GM13977 (cell line): ENCODE measurements around the gene COLQ.

ENCODE experiments used
- DNase-seq: peaks from one replicate; pipeline ENCODE4 v3.0.0; 2012; ENCODE audit warnings: low spot score
- in situ Hi-C: fragments of 300-500 bp; cut with MboI; formaldehyde crosslinking; loops from one replicate; pipeline ENCODE4 v1.12.0; 2022; ENCODE audit warnings: low sequenced_read_pairs, low pct_unique_long_range_greater_than_20kb, mixed read lengths, inconsistent platforms; ENCODE audit not compliant: unreplicated experiment
- TF ChIP-seq, protein P1 (sequence below): IDR thresholded peaks from 2 replicates; pipeline ENCODE4 v1.5.1; 2012; ENCODE audit warnings: mild to moderate bottlenecking, control low read depth; ENCODE audit not compliant: insufficient read depth; ENCODE audit errors: extremely low read depth, missing control alignments

COLQ gene

DNA sequence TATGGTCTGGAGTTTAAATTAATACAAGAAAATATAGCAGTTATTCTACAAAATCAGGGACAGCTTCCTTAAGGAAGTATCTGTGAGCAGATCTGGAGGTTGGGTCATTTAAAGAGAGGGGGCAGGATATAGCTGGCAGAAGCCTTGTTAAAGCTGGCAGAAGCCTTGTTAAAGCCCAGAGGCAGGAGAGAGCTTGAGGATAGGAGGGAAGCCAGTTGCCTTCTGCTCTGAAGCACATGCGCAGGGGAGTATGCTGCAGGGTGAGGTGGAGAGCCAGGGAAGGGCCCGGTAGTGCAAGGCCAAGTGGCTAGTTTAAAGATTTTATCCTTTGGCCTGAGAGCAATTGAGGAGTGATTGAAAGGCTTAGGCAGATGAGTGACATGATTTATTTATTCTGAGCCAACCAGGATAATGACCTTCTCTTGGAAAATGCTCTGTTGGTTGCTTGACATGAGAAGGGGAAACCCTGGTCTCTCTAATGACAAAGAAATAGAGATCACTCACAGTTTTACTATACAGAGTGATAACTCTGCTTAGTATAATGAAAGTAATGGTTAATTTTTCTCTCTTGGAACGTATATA is 90.2 kb downstream of the COLQ start:
- TF ChIP-seq, protein P1, sequence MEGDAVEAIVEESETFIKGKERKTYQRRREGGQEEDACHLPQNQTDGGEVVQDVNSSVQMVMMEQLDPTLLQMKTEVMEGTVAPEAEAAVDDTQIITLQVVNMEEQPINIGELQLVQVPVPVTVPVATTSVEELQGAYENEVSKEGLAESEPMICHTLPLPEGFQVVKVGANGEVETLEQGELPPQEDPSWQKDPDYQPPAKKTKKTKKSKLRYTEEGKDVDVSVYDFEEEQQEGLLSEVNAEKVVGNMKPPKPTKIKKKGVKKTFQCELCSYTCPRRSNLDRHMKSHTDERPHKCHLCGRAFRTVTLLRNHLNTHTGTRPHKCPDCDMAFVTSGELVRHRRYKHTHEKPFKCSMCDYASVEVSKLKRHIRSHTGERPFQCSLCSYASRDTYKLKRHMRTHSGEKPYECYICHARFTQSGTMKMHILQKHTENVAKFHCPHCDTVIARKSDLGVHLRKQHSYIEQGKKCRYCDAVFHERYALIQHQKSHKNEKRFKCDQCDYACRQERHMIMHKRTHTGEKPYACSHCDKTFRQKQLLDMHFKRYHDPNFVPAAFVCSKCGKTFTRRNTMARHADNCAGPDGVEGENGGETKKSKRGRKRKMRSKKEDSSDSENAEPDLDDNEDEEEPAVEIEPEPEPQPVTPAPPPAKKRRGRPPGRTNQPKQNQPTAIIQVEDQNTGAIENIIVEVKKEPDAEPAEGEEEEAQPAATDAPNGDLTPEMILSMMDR: no peak
- no peak for DNase-seq
- in situ Hi-C loops: loop anchor here (25.0 kb wide), 1 partner anchor 381 kb away; no protein-coding TSS in a partner anchor

DNA sequence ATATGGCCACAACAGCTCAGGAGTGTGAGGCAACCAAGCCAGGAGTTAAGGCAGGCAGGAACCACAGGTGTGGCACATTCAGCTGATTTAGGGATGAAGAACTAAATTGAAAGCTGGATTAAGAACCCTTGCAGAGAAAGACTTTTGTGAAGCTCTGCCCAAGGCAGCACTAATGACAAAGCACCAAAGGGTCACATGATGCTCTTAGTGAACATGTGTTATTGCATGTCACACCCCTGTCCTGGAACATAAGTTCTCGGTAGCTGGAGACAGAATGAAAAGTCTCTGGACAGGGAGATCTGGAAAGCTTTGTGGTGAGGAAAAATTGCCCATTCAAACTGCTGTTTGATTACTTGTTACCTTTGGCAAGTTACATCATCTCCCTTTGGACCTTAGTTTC is 90.9 kb downstream of the COLQ start:
- no peak for DNase-seq
- TF ChIP-seq, protein P1: no peak
- in situ Hi-C loops: loop anchor here (25.0 kb wide), 1 partner anchor 382 kb away; no protein-coding TSS in a partner anchor

DNA sequence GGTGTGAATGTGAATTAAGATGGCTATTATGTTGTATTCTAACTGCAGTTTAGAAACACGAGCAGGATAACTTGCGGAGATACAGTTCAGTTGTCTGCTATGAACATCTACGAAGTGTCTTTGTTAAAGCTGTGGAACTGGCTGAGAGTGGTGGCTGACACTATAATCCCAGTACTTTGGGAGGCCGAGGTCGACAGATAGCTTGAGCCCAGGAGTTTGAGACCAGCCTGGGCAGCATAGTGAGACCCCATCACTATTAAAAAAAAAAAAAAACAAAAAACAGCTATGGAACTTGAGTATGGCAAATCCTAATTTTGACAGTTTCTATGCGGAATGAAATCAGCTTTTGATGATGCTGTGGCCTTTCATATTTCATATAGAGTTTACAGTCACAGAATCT is 92.4 kb downstream of the COLQ start:
- DNase-seq: no peak
- in situ Hi-C loops: loop anchor here (25.0 kb wide), 1 partner anchor 383 kb away; no protein-coding TSS in a partner anchor
- TF ChIP-seq, protein P1: no peak

DNA sequence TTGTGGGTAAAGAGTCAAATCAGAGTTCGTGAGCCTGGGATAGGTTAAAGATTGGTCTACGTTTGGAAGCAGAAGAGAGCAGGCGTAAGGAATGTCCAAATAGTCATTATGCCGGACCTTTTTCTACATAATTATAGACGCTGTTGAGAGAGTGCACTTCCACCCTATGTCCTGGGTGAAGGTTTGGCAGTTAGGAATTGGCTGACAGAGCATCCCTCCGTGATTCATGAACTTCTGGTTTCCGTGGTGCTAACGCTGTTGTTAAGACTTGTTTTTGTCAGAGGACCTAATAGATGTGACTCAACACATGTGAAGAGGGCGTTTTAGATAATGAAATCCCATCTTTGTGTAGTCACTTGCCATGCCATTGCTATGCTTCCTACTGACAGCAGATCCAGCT is 93.0 kb downstream of the COLQ start:
- no peak for DNase-seq
- TF ChIP-seq, protein P1: no peak
- in situ Hi-C loops: loop anchor here (25.0 kb wide), 1 partner anchor 384 kb away; no protein-coding TSS in a partner anchor

DNA sequence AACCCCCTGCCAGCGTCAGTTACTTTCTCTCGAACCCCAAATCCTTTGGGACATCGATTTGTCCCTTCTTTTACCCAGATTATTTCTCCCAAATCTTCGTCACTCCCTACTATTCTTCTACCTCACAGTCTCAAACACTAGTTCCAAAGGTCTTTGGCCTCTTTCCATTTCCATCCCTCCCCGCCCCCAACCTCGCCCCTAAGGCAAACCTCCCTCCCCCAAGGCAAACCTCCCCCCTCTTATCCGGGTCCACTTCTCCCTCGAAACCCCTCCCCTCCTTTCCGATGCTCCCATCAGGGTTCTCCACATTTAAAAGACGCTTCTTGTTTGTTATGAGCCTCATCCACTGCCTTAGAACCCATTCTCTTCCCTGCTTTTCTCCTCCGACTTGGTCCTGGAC is 93.5 kb downstream of the COLQ start:
- TF ChIP-seq, protein P1: no peak
- no peak for DNase-seq
- in situ Hi-C loops: loop anchor here (25.0 kb wide), 1 partner anchor 384 kb away; no protein-coding TSS in a partner anchor

DNA sequence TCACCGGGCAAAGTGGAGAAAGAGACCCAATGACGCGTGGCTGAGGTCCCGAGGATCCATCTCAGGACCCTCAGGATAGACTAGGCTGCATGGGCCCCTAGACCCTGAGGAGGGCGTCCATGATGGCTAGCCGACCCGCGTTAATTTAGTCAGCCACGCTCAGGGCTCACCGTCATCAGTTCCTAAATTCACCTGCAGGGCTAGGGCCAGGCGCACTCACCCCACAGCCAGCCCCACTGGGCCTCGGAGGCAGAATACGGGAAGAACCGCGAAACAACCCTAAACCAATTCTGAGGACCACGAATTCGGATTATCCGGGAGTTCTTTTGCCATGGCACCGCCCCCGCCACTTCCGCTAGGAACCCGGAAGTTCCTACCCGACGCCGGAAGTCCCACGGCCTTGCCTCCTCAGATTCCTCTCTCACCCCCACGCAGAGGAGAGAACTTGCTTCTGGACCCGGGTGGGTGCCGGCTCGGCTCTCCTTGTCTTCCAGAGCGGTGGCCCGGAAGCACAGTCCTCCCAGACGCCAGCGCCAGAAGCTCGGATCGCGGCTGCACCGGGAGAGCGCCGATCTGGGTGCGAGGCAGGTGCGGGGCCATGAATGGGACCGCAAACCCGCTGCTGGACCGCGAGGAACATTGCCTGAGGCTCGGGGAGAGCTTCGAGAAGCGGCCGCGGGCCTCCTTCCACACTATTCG is 94.2 kb downstream of the COLQ start, which contains the start of the genes EAF1 and METTL6:
Gene EAF1 (plus strand): TSS at position 417 of the 699 bp plus-strand sequence. CDS start 182 bp downstream, at position 599.
Gene METTL6 (minus strand): TSS at position 363 of the 699 bp plus-strand sequence. CDS start 1,033 bp downstream, outside the sequence.
- TF ChIP-seq, protein P1: no peak
- in situ Hi-C loops: loop anchor here (25.0 kb wide), 1 partner anchor 385 kb away; no protein-coding TSS in a partner anchor
- DNase-seq: peak; percentile 87
